BJ (cell line): ENCODE data around the gene DAGLB. TPM values are rescaled to one million over a fixed set of nuclear protein-coding genes. Genes with fewer than 3 reads are reported as not detected.
"Not testable (repeated sequence)": the region's sequence is repeated elsewhere in the genome, so short reads cannot be mapped to it uniquely, and the experiment has no call there.

Source experiments
- CTCF ChIA-PET: fragments of 350-600 bp; formaldehyde crosslinking; extraction: SDS; loops from one replicate; lab custom pipeline; 2021; ENCODE audit warnings: antibody characterized with exemption, inconsistent platforms; lab: Yijun Ruan, JAX
- POLR2A ChIA-PET: fragments of 300-600 bp; sonication (Branson Sonifier 250); formaldehyde crosslinking; extraction: SDS; loops from one replicate; lab custom pipeline; 2021; ENCODE audit warnings: antibody characterized with exemption; lab: Charles Lee
- DNase-seq: peaks from one replicate; pipeline ENCODE4 v3.0.0-alpha.2; 2011; ENCODE audit warnings: low read depth
- H3K27me3 ChIP-seq: 2 replicates; pipeline ENCODE4 v1.6.0; 2011; ENCODE audit warnings: low read length; ENCODE audit not compliant: control insufficient read depth, insufficient read depth
- H3K36me3 ChIP-seq: 2 replicates; pipeline ENCODE4 v1.5.1; 2011; ENCODE audit warnings: low read length; ENCODE audit not compliant: control insufficient read depth, insufficient read depth
- H3K4me3 ChIP-seq: 2 replicates; pipeline ENCODE4 v1.5.1; 2011; ENCODE audit warnings: low read depth, mild to moderate bottlenecking, control low read depth, low read length
- polyA plus RNA-seq: library from polyadenylated mRNA; depleted of rRNA; stranded (reverse); fragments of >200 nt; gene quantifications from 2 replicates; pipeline ENCODE4 v1.2.3, GENCODE V29; 2011
- TF ChIP-seq, protein P1 (sequence below): IDR thresholded peaks from 2 replicates; pipeline ENCODE4 v1.5.1; 2011; ENCODE audit warnings: low read depth, mild to moderate bottlenecking, control low read depth, inconsistent platforms, low read length, moderate library complexity; ENCODE audit not compliant: insufficient read depth

DAGLB gene
- polyA plus RNA-seq, 1 experiment, result 40.5 TPM

DNA sequence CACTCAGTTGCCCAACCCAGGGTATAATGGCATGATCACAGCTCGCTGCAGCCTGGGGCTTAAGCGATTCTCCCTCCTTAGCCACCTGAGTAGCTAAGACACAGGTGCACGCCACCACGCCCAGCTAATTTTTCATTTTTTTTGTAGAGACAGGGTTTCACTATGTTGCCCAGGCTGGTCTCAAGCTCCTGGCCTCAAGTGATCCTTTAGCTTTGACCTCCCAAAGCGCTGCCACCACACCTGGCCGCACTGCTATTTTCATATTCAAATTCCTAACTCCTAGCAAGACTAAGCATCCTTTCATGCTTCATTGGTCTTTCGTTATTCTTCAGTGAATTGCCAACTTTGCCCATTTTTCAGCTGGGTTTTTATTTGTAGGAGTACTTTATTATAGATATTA lies 30.4 kb upstream of the DAGLB start:
- no peak for DNase-seq
- ChIA-PET POLR2A (no interaction called here), CTCF (interaction anchor here (0.7 kb wide), 1 partner anchor 18 kb away, joined by 3 read pairs; no protein-coding TSS in a partner anchor)
- no peak overlapping the region for H3K4me3 ChIP-seq
- no peaks in the 10 kb centered on the region for H3K27me3 ChIP-seq
- peaks cover 6% of the 10 kb centered on the region for H3K36me3 ChIP-seq
- TF ChIP-seq, protein P1, sequence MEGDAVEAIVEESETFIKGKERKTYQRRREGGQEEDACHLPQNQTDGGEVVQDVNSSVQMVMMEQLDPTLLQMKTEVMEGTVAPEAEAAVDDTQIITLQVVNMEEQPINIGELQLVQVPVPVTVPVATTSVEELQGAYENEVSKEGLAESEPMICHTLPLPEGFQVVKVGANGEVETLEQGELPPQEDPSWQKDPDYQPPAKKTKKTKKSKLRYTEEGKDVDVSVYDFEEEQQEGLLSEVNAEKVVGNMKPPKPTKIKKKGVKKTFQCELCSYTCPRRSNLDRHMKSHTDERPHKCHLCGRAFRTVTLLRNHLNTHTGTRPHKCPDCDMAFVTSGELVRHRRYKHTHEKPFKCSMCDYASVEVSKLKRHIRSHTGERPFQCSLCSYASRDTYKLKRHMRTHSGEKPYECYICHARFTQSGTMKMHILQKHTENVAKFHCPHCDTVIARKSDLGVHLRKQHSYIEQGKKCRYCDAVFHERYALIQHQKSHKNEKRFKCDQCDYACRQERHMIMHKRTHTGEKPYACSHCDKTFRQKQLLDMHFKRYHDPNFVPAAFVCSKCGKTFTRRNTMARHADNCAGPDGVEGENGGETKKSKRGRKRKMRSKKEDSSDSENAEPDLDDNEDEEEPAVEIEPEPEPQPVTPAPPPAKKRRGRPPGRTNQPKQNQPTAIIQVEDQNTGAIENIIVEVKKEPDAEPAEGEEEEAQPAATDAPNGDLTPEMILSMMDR, result no peak

DNA sequence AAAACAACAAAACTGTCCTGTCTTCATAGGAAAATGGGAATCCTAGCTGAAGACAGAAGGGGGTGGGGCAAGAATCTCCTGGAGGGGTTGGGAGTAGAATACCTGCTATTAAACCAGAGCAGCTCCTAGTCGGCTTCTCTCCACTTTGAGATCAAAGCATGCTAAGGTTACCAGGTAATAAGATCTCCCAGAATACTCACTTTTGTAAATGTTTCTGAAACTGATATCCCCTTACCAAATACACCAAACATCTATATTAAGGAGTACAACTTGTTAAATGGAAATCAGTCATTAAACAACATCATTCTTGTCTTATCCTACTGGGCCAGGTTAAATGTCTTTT lies 29.5 kb upstream of the DAGLB start:
- POLR2A ChIA-PET, result no interaction called here
- no peaks in the 10 kb centered on the region for H3K27me3 ChIP-seq
- peaks cover 7% of the 10 kb centered on the region for H3K36me3 ChIP-seq
- DNase-seq, result no peak
- CTCF ChIA-PET, result interaction anchor here (1.2 kb wide), 1 partner anchor 9 kb away, joined by 3 read pairs; no protein-coding TSS in a partner anchor
- H3K4me3 ChIP-seq, result no peak overlapping the region
- TF ChIP-seq, protein P1, result no peak

DNA sequence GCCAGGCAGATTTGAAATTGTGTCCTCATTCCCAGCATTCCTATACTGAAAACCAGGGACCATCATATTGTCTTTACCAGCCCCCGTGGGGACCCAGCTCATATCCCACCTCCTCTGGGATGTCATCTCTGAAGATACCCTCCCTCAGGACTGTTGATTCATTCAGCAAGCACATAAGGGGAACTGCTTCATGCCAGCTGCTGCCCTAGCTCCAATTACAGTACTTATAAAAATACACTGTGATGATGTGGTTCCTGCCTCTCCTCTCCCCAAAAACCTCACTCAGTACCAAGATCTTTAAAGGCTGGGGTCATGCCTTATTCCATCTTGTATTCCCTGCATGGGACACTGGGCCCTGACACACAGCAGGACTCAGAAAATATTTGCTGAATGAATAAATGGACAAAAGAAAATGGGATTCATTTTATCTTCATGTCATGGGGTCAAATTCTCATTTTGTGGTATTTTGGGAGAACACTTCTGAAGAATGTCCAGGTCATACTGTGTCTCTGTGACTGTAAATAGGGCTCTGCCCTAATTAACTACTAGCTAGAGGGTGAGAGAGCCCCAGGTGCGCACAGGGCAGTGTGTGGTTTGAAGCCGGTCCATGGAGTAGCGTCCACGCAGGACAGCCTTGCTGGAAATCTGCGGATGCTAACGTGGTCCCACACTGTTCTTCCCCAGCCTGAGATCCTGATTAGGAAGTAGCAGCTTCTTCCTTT lies 29.0 kb upstream of the DAGLB start:
- no peak for DNase-seq
- H3K36me3 ChIP-seq, result peaks cover 11% of the 10 kb centered on the region
- no peak overlapping the region for H3K4me3 ChIP-seq
- POLR2A ChIA-PET, result no interaction called here
- TF ChIP-seq, protein P1, result no peak
- CTCF ChIA-PET, result interaction anchor here (1.2 to 1.4 kb wide), 2 partner anchors 9 to 113 kb away, joined by 3 read pairs; partner anchors contain the start of gene INTS15
- H3K27me3 ChIP-seq, result no peaks in the 10 kb centered on the region

GRCh38 chr7:6475433-6476186 lies 27.9 kb upstream of the DAGLB start:
- DNase-seq, result no peak
- H3K4me3 ChIP-seq, result no peak overlapping the region
- CTCF ChIA-PET, result interaction anchor here (1.4 kb wide), 1 partner anchor 115 kb away, joined by 3 read pairs; the partner anchor contains the start of gene INTS15
- H3K36me3 ChIP-seq, result peaks cover 11% of the 10 kb centered on the region
- TF ChIP-seq, protein P1, result no peak
- POLR2A ChIA-PET, result no interaction called here
- H3K27me3 ChIP-seq, result no peaks in the 10 kb centered on the region

- Histone ChIP-seq H3K27me3 (no peaks in the 10 kb centered on the region), H3K36me3 (peaks cover 29% of the 10 kb centered on the region), H3K4me3 (no peak overlapping the region)
- CTCF ChIA-PET, result no interaction called here
- DNase-seq, result no peak
- TF ChIP-seq, protein P1, result no peak
- POLR2A ChIA-PET, result no interaction called here
Measured at GRCh38 chr7:6465862-6466261, 18.1 kb upstream of the DAGLB start.

DNA sequence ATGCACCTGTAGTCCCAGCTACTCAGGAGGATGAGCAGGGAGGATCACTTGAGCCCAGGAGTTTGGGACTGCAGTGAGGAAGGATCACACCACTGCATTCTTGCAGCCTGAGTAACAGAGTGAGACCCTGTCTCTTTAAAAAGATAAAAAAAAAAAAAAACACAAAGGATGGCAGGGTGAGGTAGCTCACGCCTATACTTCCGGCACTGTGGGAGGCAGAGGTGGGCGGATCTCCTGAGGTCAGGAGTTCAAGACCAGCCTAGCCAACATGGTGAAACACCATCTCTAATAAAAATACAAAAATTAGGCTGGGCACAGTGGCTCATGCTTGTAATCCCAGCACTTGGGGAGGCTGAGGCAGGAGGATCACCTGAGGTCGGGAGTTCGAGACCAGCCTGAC lies 15.9 kb upstream of the DAGLB start:
- H3K36me3 ChIP-seq, result peaks cover 27% of the 10 kb centered on the region
- H3K4me3 ChIP-seq, DNase-seq, H3K27me3 ChIP-seq, POLR2A ChIA-PET: not testable (repeated sequence)
- CTCF ChIA-PET, result interaction anchor here (1.3 kb wide), 1 partner anchor 15 kb away, joined by 4 read pairs; the partner anchor contains the start of gene DAGLB
